ENCODE results near the gene ZAR1L.

ZAR1L gene

DNA sequence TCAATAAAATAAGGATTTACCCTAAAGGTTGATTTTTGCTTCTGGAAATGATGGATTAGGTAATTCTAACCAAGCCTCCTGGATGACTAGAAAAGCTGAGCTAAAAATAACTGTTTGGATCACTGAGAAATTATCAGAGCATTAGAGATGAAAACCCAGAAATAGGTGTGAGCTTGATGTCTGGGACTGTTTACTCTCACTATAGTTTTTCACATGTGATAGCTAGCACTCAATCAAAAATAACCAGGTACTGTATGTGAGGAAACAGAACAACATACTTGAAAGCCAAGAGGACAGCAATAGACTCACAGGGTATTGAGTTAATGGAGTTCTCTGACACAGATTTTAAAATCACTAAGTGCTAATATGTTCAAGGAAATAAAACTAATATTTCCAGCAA lies 9.5 kb downstream of the ZAR1L start:
- in situ Hi-C loops (cut with HindIII; ENCODE audit: low sequenced_read_pairs), result no loop called here

DNA sequence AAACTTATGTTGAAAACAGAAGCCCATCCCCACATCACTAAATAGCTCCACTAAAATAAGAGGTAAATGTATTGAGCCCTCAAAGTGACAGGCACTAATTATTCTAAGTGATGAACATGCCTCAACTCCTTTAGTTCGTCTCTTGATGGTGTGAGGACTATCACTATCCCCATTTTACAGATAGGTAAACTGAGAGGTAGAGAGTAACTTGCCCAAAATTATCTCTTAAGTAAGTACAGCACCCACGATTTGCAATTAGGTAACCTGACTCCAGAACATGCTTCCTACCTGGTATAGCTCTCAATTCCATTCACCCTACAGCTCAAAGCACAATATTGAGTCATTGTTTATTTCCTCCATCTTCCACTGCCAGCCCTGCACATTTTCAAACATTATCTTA lies 12.7 kb downstream of the ZAR1L start:
- in situ Hi-C loops (cut with HindIII; ENCODE audit: low sequenced_read_pairs), result no loop called here

DNA sequence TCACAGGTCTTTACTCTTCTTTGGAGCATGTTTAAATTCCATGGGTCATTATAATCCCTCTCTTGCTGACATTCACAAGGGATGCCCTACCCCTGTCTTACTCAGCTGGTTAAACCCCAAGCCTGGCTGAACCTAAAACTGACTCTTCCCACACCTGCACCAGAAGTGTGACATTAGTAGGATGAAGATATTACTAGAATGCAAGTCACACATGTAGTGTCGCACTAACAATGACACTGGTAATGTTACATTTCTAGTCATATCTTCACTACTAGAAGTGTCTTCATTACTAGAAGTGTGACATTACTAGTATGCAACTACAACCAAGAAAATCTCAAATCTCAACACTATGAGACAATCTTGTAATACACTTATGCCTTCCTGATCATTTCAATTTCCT lies 14.2 kb downstream of the ZAR1L start:
- in situ Hi-C loops (cut with HindIII; ENCODE audit: low sequenced_read_pairs), result no loop called here

DNA sequence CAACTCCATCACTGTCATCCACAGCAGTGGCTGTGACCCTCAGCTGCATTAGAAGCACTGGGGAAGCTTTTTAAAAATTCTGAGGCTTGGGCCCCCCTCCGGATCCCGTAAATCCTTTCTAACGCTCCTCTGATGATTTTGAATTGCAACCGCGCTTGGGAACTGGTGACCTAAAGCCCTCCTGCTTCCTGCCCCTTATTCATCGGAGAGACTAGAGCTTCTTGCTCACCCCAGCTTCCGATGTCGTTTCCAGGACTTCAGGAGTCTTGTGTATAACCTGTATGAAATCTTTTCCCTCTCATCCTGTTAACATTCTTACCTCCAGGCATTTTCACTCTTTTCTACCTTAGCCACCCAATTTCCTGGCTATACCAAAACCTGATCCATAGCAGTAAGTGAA lies 14.8 kb downstream of the ZAR1L start:
- in situ Hi-C loops (cut with HindIII; ENCODE audit: low sequenced_read_pairs), result no loop called here

DNA sequence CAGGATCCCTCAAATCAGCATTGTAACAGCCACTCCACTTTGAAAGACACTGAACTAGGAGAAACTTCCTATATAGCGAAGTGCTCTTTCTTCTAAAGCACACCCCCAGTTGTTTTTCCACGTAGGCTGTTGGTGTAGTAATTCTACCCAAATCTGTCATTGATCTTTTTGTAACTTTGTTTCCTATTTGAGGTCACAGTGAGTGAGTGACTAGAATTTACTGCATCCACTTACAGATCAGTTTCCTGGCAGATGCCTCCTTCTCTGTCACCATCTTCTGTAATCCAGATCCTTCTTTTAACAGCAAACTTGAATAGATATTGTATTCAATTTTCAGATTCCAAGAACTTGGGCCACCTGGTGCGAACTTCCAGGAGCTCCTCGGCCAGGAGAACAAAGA lies 15.3 kb downstream of the ZAR1L start:
- in situ Hi-C loops (cut with HindIII; ENCODE audit: low sequenced_read_pairs), result no loop called here

DNA sequence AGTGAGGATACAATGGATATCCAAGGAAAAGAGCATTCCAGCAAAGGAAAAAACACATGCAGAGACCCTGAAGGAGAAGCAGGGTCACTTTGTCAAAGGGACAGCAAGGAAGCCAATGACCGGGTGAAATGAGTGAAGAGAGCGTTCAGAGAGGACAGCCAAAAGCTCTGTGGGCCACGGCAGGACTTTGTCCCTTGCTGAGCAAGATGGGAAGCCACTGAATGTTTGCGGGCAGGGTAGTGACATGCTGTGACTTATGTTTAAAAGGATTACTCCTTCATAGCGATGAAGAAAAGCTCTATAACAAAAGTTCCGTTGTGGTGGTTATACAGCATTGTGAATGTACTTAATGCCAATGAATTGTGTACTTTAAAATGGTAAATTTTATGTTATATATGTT lies 16.5 kb downstream of the ZAR1L start:
- in situ Hi-C loops (cut with HindIII; ENCODE audit: low sequenced_read_pairs), result no loop called here

DNA sequence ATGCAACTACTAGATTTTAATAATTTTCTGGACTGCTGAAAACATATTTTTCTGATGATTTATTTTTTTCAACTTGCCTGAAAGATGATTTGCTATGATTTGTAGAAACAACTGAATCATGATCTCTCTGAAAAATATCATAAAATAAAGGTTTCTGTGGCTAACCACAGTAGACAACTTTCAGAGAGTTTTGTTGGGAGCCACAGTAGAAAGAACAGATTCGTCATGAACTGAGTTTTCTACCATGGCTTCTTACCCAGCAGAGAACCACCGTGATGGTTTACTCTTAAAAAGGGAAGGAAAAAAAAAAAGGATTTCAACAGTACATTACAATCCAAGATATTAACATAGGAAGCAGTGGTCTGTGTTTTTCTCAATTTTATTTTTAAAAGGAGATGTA lies 18.0 kb downstream of the ZAR1L start:
- in situ Hi-C loops (cut with HindIII; ENCODE audit: low sequenced_read_pairs), result no loop called here

DNA sequence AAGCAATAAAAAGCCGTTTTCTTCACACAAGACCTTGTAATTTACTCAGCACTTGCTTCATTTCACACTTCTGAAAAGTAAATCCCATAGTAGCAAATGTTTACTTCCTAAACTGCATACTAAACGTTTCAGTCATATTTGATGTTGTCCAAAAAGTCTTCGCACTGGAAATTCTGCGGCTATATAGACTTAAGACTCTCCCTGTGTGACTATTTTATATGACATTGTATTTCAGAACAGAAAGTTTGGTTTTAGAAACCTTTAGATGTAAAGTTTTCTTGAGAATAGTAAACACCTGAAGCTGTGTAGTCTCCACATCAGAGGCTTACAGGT lies 29.6 kb downstream of the ZAR1L start:
- in situ Hi-C loops (cut with HindIII; ENCODE audit: low sequenced_read_pairs), result no loop called here

DNA sequence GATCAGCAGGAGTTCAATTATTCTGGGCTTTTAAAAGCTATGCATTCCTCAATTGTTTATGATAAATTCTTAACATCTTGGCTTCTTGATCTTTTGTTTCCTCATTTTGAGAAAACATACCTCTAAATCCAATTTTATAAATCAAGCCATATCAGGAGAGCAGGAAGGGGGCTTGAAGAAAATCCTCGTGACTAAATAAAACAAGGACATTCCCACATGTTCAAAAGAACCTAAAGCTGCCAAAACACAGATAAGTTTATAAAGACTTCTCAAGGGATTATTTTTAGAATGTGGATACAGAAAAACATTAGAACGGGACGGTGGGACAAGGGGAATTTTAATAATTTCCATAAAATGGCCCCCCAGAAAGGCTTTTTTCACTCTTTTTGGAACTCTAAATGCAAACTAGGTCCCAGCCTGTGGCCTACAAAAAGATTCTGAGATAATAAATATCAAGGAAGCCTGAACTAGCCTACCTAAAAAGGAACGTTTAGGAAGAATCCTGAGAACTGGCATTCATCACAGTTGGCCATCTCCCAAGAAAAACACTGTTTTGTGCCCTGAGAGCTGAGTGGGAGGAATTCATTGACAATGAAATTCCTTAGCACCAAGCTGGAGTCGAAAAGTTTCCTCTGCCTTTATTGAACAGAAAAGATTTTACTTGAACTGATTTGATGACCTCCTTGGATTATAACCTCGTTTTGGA lies 30.1 kb downstream of the ZAR1L start:
- in situ Hi-C loops (cut with HindIII; ENCODE audit: low sequenced_read_pairs), result no loop called here

DNA sequence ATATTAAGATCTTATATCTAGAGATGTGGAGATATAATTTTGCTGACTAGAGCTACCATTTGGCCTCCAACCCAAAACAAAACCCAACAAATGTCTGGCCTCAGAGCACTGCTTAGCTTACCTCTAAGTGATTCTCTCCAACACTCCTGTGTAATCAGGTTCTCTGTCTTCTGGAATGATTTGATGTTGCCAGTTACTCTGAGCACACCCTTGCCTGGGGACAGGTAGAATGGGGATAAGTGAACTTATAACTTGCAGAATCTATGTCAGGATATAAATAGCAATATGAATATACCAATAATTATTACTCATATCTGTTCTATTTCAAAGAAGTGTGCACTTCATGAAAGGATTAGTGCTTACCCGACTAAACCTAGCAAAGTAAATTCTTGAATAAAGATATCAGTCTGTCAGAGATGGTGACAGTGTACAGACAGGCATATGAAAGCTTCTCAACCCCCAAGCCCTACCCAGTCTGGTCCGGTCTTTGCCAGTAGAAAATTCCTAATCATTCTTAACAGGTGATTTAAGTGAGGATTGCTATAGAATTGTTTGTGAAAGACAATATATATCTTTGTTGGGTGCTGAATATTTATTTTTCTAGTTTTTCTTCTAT lies 33.0 kb downstream of the ZAR1L start:
- in situ Hi-C loops (cut with HindIII; ENCODE audit: low sequenced_read_pairs), result no loop called here

DNA sequence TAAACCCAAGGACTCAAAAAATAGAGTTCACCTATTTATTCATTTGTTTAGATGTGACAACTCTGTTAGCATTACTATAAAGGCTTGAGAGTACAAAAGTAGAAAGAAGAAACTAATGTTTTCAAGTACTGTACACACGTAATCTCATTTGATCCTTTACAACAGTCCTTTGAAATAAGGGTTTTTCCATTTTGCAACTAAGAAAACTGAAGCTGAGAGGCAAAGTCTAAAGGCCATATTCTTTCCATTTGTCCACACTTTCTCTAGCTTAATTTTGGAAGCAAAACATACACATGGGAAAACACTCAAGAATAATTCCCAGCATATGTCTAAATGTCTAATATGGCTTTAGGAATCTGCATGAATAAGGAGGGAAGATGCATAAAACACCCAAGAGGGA lies 34.1 kb downstream of the ZAR1L start:
- in situ Hi-C loops (cut with HindIII; ENCODE audit: low sequenced_read_pairs), result no loop called here

DNA sequence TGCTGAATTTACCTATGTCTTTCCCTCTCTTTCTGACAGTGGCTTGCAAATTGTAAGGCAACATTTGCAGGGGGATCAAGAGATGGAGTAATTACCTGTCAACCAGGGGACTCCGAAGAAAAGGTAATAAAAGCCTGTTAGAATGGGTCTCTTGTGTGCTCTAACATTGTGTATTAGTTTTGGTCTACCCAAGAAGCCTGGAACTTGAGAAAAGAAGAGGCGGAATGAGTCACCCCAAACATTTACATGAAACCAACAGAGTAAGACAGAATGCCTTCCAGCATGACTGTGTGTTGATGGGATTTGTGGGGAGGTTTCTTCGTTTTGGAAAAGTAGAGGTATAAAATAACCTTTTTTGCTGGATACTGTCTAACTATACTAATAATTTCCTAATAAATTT lies 36.7 kb downstream of the ZAR1L start:
- in situ Hi-C loops (cut with HindIII; ENCODE audit: low sequenced_read_pairs), result no loop called here

DNA sequence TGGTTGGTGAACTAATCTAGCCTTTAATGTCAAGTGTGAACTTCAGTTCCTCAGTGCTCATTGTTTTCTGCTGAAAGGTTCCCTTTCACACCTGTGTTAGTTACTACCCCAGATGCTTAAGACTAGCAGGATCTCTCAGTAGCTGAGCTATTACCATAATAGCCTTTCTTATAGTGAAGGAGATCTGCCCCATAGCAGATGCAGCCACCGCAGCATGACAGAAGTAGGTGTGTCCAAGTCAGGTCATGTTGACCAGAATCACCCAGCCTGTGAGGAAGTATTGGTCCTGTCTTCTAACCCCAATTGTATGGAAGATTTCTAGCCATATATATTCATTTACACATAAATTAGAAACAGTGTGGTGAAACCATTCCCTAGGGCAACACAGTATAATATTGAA lies 37.3 kb downstream of the ZAR1L start:
- in situ Hi-C loops (cut with HindIII; ENCODE audit: low sequenced_read_pairs), result no loop called here

DNA sequence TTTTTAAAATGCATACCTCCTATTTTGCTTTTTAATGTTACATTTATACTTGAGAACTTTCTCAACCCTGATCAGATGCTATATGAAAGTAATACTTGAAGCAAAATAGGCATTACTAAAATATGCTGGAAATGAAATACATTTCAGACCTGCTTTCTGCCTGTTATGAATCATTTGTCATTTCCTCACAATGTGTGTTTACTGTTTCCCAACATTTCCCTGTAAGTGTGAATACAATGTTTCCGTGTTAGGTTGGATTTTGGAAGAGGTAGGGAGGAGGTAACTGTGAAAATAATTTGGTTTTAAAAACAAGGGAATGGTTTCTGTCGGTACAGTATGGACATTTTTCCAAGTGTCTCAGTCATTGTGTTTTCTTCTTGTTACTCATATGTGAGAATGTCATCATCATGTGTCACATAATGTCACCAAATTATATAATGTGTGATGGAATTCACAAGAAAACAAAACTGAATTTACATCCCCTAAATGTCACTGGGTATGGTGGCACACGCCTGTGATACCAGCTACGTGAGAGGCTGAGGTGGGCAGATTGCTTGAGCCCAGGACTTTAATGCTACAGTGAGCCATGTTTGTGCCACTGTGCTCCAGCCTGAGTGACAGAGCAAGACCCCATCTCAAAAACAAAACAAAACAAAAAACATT lies 43.0 kb downstream of the ZAR1L start:
- in situ Hi-C loops (cut with HindIII; ENCODE audit: low sequenced_read_pairs), result no loop called here

DNA sequence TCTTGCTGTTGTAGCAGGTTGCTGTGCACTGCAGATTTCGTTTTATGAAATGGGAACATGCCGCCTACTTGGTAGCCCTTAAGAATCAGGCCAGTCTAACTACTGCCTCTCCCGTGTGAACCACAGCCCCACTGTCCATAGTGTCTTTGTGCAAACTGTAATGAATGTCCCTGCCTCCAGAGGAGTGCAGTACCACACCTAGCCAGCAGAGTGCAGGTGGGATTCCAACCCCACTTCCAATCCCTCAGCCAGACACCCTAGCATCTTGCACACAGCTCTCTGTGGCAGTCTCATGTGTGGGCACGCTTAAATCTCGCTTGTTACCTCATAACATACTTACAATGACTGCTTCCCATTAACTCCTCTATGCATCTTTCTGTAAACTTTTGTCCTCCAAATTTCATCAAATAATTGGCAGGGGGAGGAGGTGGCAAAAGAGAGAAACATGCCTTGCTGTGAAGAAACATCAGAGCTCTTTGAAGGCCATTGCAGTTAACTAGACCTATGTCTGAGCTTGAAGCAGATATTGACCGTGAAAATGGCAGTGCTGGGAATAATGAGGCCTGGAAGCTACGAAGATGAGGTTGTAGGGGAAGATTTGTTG lies 47.2 kb downstream of the ZAR1L start:
- in situ Hi-C loops (cut with HindIII; ENCODE audit: low sequenced_read_pairs), result no loop called here

DNA sequence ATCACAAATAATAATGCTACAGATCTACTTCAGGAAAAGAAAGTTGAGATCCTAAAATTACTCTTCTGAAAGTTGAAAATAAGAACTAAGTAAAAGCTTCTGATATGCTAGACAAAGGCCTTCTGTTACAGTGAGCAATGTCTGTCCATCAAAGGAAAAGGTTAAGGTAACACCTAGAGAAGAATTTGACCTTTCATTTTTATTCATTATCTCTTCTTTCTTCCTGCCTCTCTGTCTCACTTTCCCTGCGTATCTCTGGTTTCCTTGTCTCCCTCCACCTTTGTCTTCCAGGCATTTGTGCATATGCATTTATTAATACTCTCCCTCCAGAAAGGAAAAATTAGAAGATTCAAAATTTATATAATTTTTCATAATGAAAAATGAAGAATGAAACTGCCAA lies 49.0 kb downstream of the ZAR1L start:
- in situ Hi-C loops (cut with HindIII; ENCODE audit: low sequenced_read_pairs), result no loop called here

DNA sequence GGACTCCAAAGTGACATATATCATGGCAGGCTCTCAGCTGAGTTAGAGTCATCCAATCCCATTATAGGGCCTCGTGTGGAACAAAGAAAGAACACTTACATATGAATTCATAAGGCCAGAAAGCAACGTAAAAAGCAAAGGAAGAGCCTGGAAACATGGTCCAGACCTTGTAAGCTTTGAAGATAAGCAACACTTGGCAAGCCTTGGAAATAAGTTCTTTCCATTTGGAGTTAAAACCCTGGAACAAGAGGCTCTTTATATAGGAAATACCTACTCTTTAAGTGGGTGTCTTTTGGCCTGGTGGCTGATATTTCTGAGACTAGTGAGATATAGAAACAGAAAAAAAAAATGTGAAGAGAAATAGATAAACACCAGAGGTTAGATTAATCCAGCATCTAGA lies 49.4 kb downstream of the ZAR1L start:
- in situ Hi-C loops (cut with HindIII; ENCODE audit: low sequenced_read_pairs), result no loop called here

DNA sequence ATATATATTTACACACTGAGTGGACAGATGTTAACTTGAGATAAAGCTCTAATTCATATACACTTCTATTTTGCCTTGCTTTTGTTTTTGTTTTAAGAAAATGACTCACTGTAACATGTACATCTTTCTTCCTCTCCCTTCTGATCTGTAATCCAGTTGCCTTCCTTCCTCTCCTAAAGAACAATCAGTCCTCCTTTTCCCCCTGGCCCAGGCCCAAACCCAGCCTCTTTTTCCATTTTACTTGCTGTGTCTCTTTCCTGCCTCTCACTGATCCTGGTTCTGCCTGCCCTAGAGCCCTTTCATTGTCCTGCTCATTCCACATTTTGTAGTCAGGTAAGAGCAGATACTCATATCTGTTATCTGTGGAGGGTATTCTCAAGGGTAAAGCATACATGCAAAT lies 50.8 kb downstream of the ZAR1L start:
- in situ Hi-C loops (cut with HindIII; ENCODE audit: low sequenced_read_pairs), result no loop called here

DNA sequence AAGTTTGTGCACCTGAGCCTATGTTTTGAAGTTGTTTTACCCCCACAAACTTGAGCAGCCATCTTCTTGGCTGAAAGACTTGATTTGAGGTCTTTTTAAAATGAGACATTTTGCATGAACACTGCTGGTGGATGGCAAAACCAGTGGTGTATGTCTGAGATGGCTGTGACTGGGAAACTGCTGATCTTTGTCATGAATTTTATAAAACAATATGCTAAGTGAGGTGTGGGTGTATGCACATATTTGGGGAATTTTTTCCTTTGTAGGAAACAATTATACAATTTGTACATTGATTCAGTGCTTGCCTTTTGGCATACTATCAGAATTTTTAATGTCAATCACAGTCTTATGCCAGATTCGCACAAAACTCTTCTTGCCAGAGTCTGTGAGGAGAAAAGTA lies 52.5 kb downstream of the ZAR1L start:
- in situ Hi-C loops (cut with HindIII; ENCODE audit: low sequenced_read_pairs), result no loop called here

DNA sequence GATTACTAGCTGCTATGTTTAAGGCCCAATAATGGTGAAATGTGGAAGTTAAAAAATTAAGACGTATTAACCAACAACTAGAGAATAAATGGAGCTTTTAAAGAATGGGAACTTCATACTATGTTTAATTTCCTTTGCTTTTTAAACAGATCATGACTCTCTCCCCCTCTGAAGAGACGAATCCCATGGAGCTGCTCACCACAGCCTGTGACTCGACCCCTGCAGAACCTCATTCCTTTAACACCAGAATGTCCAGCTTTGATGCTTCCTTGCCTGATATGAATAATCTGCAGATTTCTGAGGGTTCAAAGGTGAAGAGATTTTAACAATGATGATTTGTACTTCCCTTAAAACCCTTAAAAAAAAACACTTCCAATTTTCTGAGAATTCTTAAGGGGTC lies 53.0 kb downstream of the ZAR1L start:
- in situ Hi-C loops (cut with HindIII; ENCODE audit: low sequenced_read_pairs), result no loop called here

DNA sequence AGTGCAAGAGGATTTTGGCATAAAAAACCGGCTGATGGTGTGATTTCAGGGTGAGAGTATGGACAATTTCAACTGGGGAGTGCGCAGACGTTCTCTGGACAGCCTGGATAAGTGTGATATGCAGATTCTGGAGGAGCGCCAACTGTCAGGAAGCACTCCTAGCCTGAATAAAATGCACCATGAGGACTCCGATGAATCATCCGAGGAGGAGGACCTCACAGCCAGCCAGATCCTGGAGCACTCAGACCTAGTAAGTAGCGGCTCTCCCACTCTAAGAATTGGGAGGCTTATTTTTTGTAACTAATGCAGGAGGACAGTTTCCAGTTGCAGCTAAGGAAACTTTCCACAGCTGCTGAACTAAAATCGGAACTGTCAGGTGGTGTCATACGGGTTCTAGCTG lies 53.6 kb downstream of the ZAR1L start:
- in situ Hi-C loops (cut with HindIII; ENCODE audit: low sequenced_read_pairs), result no loop called here

DNA sequence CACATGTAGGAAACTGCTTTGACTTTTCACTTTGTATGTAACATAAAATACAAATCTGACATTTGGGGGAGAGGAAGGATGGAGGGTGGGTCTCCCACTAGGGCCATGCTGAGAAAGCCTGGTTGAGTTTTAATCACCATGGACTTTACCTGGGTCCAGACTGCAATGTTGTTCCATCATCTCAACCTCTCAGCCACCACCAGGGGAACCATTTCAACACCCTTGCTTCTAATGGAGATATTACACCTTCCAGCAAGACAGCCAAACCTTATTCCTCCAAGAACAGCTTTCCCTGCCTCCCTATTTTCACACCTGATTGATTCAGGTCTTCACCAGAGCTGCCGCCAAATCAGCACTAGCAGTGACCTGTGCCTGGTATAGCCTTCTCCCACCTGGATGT lies 56.0 kb downstream of the ZAR1L start:
- in situ Hi-C loops (cut with HindIII; ENCODE audit: low sequenced_read_pairs), result no loop called here

All from DLD1 (cell line).